ENCODE data around the gene SAMD8.
"Not testable (repeated sequence)": the region's sequence is repeated elsewhere in the genome, so short reads cannot be mapped to it uniquely, and the experiment has no call there.

DNA sequence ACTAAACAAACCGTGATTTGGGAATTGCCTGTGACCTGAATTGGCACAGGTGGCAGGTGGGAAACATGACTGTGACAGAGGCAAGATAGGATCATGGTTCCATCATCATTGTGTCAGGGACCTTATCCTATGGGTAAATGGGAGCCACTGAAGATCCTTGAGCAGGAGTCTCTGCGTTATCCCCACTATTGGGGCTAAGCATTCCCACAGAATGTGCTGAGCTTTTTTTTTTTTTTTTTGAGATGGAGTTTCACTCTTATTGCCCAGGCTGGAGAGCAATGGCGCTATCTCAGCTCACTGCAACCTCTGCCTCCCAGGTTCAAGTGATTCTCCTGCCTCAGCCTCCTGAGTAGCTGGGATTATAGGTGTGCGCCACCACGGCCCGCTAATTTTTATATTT, 88.5 kb downstream of the SAMD8 start:
- not testable (repeated sequence) for TF ChIP-seq POLR2AphosphoS5, GABPA (IDR thresholded peaks at IDR 0.05; ENCODE audit: low read depth)
- TF ChIP-seq, protein P1, sequence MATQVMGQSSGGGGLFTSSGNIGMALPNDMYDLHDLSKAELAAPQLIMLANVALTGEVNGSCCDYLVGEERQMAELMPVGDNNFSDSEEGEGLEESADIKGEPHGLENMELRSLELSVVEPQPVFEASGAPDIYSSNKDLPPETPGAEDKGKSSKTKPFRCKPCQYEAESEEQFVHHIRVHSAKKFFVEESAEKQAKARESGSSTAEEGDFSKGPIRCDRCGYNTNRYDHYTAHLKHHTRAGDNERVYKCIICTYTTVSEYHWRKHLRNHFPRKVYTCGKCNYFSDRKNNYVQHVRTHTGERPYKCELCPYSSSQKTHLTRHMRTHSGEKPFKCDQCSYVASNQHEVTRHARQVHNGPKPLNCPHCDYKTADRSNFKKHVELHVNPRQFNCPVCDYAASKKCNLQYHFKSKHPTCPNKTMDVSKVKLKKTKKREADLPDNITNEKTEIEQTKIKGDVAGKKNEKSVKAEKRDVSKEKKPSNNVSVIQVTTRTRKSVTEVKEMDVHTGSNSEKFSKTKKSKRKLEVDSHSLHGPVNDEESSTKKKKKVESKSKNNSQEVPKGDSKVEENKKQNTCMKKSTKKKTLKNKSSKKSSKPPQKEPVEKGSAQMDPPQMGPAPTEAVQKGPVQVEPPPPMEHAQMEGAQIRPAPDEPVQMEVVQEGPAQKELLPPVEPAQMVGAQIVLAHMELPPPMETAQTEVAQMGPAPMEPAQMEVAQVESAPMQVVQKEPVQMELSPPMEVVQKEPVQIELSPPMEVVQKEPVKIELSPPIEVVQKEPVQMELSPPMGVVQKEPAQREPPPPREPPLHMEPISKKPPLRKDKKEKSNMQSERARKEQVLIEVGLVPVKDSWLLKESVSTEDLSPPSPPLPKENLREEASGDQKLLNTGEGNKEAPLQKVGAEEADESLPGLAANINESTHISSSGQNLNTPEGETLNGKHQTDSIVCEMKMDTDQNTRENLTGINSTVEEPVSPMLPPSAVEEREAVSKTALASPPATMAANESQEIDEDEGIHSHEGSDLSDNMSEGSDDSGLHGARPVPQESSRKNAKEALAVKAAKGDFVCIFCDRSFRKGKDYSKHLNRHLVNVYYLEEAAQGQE (IDR thresholded peaks at IDR 0.05; ENCODE audit: insufficient replicate concordance, low read depth), result not testable (repeated sequence)
- TF ChIP-seq, protein P2, sequence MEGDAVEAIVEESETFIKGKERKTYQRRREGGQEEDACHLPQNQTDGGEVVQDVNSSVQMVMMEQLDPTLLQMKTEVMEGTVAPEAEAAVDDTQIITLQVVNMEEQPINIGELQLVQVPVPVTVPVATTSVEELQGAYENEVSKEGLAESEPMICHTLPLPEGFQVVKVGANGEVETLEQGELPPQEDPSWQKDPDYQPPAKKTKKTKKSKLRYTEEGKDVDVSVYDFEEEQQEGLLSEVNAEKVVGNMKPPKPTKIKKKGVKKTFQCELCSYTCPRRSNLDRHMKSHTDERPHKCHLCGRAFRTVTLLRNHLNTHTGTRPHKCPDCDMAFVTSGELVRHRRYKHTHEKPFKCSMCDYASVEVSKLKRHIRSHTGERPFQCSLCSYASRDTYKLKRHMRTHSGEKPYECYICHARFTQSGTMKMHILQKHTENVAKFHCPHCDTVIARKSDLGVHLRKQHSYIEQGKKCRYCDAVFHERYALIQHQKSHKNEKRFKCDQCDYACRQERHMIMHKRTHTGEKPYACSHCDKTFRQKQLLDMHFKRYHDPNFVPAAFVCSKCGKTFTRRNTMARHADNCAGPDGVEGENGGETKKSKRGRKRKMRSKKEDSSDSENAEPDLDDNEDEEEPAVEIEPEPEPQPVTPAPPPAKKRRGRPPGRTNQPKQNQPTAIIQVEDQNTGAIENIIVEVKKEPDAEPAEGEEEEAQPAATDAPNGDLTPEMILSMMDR (IDR thresholded peaks at IDR 0.05; ENCODE audit: insufficient read depth, low read length), result not testable (repeated sequence)
